ENCODE results near the gene NCOR2. TPM values are rescaled to one million over a fixed set of nuclear protein-coding genes. Genes with fewer than 3 reads are reported as not detected.

The NCOR2 gene
- total RNA-seq, 1 experiment from 2014 or later, result 153 TPM

GRCh38 chr12:124525927-124526692, 41.3 kb downstream of the NCOR2 start:
- H3K36me3 ChIP-seq (ENCODE audit: control insufficient read depth in 1 of 2, insufficient read depth in 2 of 2, low read length in 2 of 2), result no peaks in the 10 kb centered on the region
- H3K4me1 ChIP-seq (ENCODE audit: control insufficient read depth in 1 of 2, insufficient read depth in 2 of 2, low read length in 2 of 2), result peaks cover 13 to 28% of the 10 kb centered on the region in 2 experiments
- no peak overlapping the region for H3K9ac ChIP-seq (ENCODE audit: low read length)
- H2AFZ ChIP-seq (ENCODE audit: low read depth, low read length, poor library complexity, severe bottlenecking), result no peak overlapping the region
- H3K4me2 ChIP-seq (ENCODE audit: low read length), result no peak overlapping the region
- ATAC-seq (no peak), DNase-seq (ENCODE audit: low read depth, low spot score) (no peak)
- no peak overlapping the region for H3K27ac ChIP-seq (ENCODE audit: low read depth, low read length)
- ChIA-PET RAD21 (ENCODE audit: low non-redundant PET in 1 of 2, low total read pairs in 2 of 2, uncharacterized antibody in 2 of 2, unreplicated experiment in 2 of 2) (no interaction called here), CTCF (no interaction called here), POLR2A (no interaction called here)
- H3K9me2 ChIP-seq (ENCODE audit: insufficient read depth), result no peaks in the 10 kb centered on the region
- intact Hi-C loops (cut with micrococcal nuclease), result no loop called here
- H3K9me3 ChIP-seq (ENCODE audit: control insufficient read depth in 1 of 2, insufficient read depth in 1 of 2, low read depth in 1 of 2, low read length in 2 of 2), result no peaks in the 10 kb centered on the region
- no peaks in the 10 kb centered on the region for H3K27me3 ChIP-seq (ENCODE audit: insufficient read depth, low read length)
- TF ChIP-seq TCF7L2 (IDR thresholded peaks at IDR 0.05; ENCODE audit: borderline replicate concordance, extremely low read depth, insufficient read depth, insufficient read length) (no peak), SIN3A (IDR thresholded peaks at IDR 0.05; ENCODE audit: low read depth) (no peak), RAD21 (IDR thresholded peaks at IDR 0.05; ENCODE audit: low read depth) (no peak), POLR2AphosphoS5 (IDR thresholded peaks at IDR 0.05; ENCODE audit: low read depth, low read length) (no peak), YY1 (IDR thresholded peaks at IDR 0.05; ENCODE audit: extremely low read depth, insufficient replicate concordance, low read depth, low read length) (no peak), ZFX (IDR thresholded peaks at IDR 0.05) (no peak), SP1 (IDR thresholded peaks at IDR 0.05; ENCODE audit: low read depth) (no peak), MAX (IDR thresholded peaks at IDR 0.05) (no peak), CBX3 (IDR thresholded peaks at IDR 0.05; ENCODE audit: low read depth) (no peak), ELF1 (IDR thresholded peaks at IDR 0.05; ENCODE audit: borderline replicate concordance, low read depth) (no peak), ZNF274 (IDR thresholded peaks at IDR 0.05; ENCODE audit: low read depth, low read length) (no peak), SRF (IDR thresholded peaks at IDR 0.05; ENCODE audit: low read depth) (no peak)
- no peak overlapping the region for H3K4me3 ChIP-seq (replicated peaks in 1 of 2; ENCODE audit: low read depth in 1 of 2, low read length in 2 of 2)
- H4K20me1 ChIP-seq (ENCODE audit: insufficient read depth), result peaks cover 9% of the 10 kb centered on the region
- peaks cover 66% of the 10 kb centered on the region for H3K79me2 ChIP-seq (ENCODE audit: insufficient read depth, low read length)
- BruUV-seq (replicated peaks), result no TSS peak

All from HCT116 (cell line).